Left colon (tissue), 2 donors: ENCODE data around the gene PARP4. TPM values are rescaled to one million over a fixed set of nuclear protein-coding genes. Genes with fewer than 3 reads are reported as not detected.
"Not testable (repeated sequence)": the region's sequence is repeated elsewhere in the genome, so short reads cannot be mapped to it uniquely, and the experiment has no call there.

Source experiments
- ATAC-seq: fragments of 200-7000 bp; cut with Tn5 transposase; one replicate; pipeline ENCODE4 v1.9.1; 2020; ENCODE audit warnings: mild to moderate bottlenecking, moderate library complexity
- DNase-seq, 2 donors: peaks; one replicate each; pipeline ENCODE4 v3.0.0-alpha.2; 2020
- intact Hi-C, 2 donors: fragments of 100-400 bp; cut with DNase I in 1 of 2; cut with micrococcal nuclease in 1 of 2; formaldehyde crosslinking; loops; one replicate each; pipeline versions ENCODE4 v1.11.2 to v1.14.0; 2022; cut with DNase I, micrococcal nuclease
- total RNA-seq, 2 donors: library from RNA; stranded (reverse); fragmentation: NEBNext Ultra II Directional; extraction: Animal tissue kit (Norgen Biotek cat#: 25700); gene quantifications; one replicate each; pipeline ENCODE4 v1.2.1, GENCODE V29; 2021
- donor health status: DM: no; HTN: no; CAD: no.
- donor health status: DM: yes; HTN: yes; CAD: no.

PARP4 gene
- total RNA-seq, 2 donors from 2014 or later: 129 to 137 TPM

DNA sequence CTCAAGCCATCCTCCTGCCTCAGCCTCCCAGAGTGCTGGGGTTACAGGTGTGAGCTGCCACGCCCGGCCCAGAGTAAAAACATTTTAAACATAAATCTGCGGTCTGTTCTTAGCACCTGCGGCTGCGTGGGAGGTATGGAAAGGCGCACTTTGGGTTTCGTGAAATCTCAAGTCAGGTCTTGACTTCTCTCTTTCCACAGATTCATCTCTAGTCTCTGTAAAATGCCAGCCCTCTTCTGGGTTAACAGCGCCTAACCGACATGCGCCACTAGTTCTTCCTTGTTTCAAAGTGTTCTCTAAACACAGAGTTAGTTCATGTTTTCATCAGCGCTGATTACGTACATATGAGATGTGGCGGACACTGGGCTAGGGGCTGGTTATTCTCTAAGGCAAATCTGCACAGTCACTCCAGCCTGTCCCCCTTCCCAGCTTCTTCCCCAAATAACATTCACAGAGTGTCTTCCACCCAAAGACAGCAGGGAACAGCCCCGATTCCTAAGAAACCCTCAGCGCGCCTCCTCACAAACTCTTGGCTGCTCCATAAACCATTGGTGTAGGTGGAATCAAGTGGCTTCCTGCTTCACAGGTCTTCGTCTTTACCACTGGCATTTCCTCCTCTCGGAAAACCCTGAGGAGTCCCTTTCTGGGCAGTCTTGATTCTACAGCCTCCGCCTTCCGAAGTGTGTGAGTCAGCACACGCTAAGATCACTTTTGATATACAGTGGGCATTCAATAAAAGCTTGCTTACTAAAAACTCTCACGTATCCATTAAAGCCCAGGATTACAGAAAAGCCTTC lies 1.4 kb downstream of the PARP4 start:
- ATAC-seq (peak; percentile 67), DNase-seq (peak; percentile 39 to 58)
- intact Hi-C loops: no loop called here

DNA sequence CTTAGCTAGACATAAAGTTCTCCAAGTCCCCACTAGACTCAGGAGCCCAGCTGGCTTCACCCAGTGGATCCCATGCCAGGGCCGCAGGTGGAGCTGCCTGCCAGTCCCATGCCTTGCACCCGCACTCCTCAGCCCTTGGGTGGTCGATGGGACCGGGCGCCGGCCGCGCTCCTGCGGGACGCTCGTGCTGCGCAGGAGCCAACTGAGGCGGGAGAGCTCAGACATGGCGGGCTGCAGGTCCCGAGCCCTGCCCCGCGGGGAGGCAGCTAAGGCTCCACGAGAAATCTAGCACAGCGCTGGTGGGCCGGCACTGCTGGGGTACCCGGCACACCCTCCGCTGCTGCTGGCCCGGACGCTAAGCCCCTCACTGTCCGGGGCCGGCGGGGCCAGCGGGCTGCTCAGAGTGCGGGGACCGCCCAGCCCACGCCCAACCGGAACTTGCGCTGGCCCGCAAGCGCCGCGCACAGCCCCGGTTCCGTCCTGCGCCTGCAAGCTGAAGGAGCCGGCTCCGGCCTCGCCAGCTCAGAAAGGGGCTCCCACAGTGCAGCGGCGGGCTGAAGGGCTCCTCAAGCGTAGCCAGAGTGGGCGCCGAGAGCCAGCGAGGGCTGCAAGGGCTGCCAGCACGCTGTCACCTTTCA lies 5.8 kb downstream of the PARP4 start:
- intact Hi-C loops: no loop called here
- ATAC-seq (no peak), DNase-seq (no peak)

DNA sequence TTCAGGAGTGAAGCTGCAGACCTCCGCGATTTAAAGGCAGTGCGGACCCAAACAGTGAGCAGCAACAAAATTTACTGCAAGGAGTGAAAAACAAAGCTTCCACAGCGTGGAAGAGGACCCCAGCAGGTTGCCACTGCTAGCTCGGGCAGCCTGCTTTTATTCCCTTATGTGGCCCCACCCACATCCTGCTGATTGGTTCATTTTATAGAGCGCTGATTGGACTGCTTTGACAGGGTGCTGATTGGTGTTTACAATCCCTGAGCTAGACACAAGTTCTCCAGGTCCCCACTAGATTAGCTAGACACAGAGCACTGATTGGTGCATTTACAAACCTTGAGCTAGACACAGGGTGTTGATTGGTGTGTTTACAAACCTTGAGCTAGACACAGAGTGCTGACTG lies 6.3 kb downstream of the PARP4 start:
- ATAC-seq, DNase-seq, intact Hi-C loops: not testable (repeated sequence)

DNA sequence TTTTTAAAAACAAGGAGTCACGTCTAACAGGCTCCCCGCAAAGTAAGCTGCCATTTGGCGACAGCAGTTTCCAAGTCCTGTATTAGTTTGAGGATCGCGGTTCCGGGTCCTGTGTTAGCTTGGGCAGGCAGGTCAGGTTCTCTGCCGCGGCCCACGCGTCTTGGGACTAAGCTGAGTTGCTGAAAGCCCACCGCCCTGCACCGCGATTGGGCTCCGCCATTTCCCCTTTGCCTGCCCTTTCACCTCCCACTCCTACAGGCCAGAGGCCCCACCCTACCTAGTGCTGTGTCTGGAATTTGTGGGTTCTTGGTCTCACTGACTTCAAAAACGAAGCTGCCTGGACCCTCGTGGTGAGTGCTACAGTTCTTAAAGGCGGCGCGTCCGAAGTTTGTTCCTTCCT lies 6.8 kb downstream of the PARP4 start:
- ATAC-seq: no peak
- no peak for DNase-seq
- intact Hi-C loops: no loop called here

DNA sequence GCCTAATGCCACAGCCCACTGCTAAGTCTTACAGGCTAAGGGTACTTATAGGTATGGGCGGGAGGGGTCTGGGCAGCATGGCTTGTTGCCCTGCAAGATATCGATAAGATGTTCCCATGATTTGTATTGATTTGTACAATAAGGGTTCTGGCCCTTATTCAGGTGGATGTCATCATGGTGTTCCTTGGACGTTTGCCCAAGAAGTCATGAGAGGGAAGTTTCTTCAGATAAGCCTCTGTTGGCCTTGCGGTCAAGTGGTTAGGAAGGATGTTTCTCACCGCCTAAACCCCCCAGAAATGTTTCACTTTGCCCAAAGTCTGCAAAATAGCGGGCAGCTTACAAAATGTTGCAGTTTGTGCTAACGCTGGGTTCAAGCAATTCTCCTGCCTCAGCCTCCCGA lies 7.3 kb downstream of the PARP4 start:
- ATAC-seq: no peak
- intact Hi-C loops: no loop called here
- no peak for DNase-seq

DNA sequence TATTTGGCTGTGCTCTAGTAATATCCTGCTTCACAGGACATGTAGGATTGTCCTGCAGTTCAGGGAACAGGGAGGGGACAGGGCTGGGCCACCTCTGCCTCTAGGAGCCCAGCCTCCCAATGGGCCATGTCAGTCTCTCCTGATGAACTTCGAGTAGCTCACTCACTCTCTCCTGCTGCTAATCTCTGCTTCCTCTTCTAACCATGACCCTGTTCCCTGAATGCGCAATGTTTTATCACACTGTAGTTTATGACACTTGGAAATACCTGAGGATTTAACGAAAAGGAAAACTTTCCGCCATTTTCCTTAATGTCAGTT lies 9.2 kb downstream of the PARP4 start:
- ATAC-seq: peak; percentile 86
- no peak for DNase-seq
- intact Hi-C loops: no loop called here

DNA sequence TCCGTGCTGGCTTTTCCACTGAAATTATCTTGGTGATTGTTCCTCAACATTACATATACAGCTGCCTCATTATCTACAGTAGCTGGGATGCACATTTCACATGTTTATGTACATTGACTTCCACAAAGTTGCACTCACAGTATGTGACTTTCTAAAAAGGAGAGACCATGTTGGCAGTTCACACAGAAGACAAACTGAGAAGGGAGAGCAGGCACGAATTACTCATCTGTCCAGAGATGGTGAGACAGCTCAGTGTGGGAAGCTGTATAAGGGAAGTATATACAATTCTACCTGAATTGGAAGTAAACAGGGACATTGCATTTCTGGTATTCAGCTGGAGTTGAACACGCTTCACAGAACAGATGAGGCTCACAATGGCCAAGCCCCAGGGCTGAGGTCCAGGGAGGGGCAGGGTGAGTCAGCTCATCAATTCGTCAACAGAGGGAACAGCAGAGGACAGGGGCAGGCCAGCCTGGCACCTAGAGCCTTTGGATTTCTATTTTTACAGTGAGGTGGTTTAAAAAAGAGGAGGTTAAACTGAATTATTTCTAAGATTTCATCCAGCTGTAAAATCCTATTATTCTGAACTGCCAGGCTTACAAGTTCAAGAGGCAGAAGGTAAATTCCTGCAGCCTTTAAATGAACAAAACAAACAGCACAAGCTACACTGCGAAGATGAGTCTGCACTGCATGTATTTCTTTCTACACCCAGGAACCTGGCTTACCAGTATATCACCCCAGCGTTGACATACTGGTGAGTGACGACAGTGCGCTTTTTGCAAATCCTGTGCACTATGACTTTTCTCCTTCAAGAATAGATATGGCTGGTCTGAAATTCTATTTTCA lies 9.8 kb downstream of the PARP4 start:
- ATAC-seq: peak; percentile 91
- peak; percentile 45 for DNase-seq
- intact Hi-C loops: no loop called here

DNA sequence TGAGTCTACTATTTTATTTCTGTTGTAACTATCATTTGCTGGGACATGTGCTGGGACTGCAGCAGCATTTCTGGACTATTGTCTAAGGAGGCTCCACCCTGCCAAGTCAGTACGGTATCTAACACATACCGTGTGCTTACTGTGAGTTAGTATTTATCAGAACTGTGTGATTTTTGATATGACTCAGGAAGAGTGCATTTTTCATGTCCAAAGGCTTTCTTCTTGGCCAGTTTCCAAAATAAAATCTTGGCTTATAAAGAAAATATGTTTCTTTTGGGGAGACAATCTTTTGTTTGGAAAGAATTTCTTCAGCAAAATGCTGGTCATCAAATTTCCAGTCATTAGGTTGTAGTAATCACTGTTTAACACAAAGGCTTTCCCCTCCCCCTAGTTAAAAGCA lies 11.6 kb downstream of the PARP4 start:
- DNase-seq (no peak), ATAC-seq (no peak)
- intact Hi-C loops: no loop called here

DNA sequence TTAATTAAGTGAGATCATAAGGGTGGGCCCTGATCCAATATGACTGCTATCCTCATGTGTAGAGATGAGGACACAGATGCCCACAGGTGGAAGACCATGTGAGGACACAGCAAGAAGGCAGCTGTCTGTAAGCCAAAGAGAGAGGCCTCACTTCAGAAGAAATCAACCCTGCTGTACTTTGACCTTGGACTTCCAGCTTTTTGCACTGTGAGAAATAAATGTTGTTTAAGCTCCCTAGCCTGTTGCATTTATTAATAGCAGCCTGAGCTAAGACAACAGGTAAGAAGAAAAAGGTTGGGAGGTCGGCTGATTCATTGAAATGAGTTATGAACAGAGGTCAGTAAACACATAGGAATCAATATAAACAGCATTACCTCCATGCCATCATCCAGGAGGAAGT lies 14.8 kb downstream of the PARP4 start:
- peak; percentile 33 for ATAC-seq
- intact Hi-C loops: no loop called here
- no peak for DNase-seq

DNA sequence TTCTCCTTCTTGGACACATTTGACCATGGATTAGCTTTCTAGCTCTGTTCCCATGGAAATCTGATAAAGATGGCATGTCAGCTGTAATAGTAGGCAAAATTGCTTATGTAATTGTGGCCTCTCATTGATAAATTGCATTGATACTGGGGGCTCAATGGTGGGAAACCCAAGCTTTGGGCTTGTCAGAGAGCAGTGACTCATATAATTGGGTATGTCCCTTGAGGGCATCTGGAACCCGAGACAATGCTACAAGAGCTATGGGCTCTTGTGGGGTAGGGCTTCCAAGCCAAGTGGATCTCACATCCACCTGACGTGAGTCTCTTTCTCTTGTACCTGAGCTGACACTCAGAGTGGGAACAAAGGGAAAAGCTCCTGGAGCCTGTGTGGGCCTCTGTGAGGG lies 16.3 kb downstream of the PARP4 start:
- ATAC-seq, intact Hi-C loops, DNase-seq: not testable (repeated sequence)

DNA sequence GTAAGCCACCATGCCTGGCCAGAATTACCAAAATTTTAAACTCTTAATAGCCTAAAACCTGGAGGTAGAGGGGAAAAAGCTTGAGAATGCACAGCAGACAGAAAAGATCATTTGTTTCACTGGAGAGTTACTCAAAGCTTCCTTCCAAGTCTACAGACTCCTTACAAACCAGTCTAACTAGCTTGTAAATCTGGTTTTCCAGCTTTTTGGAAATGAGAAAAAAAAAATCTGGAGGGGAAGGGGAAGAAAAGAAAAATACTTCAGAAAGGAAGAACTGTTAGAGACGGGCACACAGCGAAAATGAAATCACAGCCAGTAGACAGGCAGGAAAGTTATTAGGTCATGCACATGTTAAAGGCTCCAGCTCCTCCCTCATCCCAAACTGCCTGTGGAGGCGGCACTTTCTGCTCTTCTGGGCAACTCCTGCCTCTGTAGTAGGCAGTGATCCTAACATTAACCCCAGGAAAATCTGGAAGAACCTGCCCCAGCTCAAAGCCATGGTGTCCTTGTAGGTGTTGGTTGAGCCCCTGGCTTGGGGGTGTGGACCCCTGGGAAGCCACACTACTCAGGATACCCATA lies 17.3 kb downstream of the PARP4 start:
- DNase-seq (no peak), ATAC-seq (no peak)
- intact Hi-C loops: no loop called here

DNA sequence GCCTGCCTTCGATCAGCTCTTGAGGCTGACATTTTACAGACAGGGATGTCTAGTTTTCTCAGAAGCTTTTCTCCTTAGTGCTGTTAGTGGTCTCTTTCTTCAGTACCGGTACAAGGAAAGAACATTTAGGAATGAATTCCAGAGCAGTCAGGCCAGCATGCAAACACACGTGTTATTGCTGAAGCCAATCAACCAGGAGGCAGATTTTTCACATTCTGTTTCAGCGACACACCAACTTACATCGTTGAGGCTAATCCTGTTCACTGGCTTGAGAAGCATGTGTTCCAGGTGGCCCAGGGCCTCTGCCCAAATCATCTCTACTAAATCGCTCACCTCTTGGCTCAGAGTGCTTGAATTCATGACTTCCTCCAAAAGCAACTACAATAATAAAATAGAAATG lies 19.2 kb downstream of the PARP4 start:
- ATAC-seq (no peak), DNase-seq (no peak)
- intact Hi-C loops: no loop called here

DNA sequence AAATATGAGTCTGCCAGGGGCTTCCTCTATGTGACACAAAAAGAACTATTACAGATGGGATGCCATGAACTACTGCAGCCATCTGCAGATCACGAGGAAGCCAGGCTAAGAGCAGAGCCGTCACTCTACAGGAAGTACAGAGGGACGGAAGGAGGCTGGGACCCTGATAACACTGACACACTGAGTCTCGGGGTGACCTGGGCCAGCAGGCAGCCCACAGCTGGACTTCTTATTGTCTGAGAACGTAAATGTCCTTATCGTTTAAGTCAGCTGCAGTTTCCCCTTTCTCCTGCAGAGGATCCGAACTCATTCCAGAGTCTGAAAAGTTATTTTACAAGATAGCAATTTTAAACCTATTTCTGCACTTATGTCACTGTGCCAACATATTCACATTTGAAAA lies 20.7 kb downstream of the PARP4 start:
- ATAC-seq (no peak), DNase-seq (no peak)
- intact Hi-C loops: no loop called here

DNA sequence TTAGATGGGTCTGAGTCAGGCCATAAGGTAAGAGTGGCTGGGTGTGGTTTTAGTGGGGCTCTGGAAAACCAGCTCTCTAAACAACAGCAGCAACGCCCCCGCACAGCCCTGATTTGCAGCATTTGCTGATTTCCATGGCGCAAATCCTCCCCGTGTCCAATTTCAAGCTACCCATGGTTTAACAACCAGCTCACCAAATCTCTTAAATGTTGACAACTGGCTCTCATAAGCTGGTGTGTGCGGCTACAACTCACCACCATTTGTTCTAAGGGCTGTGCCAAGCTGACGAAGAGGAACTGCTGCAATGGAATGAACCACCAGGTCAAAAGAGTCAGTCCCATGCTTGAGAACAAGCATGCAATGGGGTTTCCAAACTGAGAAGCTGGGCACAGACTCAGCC lies 22.9 kb downstream of the PARP4 start:
- DNase-seq: no peak
- no peak for ATAC-seq
- intact Hi-C loops: no loop called here

DNA sequence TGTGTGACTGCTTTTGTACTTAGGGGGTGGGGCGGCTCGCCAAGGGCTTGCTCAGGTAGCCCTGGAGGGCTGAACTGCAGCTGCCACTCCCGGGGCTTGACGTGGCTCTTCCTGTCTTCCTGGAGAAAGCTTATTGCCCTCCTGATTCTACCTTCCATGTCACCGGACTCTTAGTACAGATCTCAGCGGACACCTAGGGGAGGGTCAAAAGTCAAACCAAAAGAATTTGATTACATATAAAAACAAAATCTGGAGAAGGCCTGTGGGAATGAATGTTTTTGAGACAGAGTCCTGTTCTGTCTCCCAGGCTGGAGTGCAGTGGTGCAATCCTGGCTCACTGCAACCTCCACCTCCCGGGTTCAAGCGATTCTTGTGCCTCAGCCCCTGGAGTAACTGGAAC lies 24.5 kb downstream of the PARP4 start:
- intact Hi-C loops, ATAC-seq, DNase-seq: not testable (repeated sequence)

DNA sequence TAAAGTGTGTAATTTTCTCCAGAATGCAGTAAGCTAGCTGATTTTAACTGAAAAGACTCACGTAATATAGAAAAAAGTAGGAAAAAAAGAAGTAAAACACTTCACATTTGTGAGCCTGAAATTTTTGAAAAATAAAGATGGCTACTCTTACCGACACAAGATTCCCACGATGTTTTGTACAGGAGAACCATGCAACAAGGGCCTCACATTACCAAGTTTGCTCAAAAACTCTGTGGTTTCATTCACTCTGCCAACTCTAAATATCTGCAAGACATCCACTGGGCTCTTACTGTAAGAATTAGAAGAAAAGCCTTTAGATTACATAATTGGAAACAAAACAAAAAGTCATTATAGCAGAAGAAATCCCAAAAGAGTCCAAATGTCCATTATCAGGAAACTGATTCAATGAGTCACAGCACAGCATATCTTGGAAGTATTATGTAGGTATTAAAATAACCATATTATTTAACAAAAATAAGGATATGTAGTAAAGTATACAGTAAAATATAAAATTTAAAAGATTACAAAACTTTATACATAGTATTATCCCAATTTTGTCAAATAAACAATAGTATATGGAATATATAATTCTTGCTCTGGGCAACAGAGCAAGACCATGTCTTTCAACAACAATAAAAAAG lies 26.4 kb downstream of the PARP4 start:
- DNase-seq, ATAC-seq, intact Hi-C loops: not testable (repeated sequence)

DNA sequence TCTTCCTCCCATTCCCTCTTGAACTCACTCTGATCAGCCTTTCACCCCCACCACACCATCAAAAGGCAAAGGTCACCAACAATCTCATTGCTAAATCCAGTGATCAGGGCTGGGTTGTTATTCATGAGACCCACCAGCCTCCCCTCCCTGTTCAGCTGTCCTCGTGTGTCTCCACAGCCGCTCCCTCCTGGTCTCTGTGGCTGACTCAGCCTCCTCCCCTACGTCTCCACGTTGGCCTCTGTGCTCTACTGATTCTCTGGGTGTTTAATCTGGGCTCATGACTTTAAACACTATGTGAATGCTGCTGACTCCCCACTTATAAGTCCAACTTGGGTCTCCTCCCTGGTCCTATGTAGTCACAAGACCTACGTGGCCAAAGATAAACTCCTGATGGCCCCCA lies 38.9 kb downstream of the PARP4 start:
- intact Hi-C loops: no loop called here
- DNase-seq (no peak), ATAC-seq (no peak)

DNA sequence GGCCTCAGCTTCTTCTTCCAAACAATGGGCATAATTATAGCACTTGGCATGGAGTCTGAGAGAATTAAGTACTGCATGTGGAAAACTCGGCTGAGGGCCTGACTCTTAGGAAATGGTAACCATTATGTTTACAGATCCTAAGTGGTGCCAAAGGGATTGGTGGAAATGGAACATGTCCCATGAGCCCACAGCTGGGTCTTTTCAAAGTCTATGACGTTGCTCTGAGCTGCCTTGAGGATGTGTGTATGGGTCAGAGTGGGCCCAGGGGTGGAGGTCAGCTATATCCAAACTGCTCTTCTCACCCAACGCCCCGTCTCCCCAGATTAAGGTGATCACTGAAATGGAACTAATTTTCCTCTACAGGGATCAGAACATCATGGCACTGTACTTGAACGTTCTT lies 40.4 kb downstream of the PARP4 start:
- ATAC-seq: peak; percentile 17
- DNase-seq, intact Hi-C loops: not testable (repeated sequence)

DNA sequence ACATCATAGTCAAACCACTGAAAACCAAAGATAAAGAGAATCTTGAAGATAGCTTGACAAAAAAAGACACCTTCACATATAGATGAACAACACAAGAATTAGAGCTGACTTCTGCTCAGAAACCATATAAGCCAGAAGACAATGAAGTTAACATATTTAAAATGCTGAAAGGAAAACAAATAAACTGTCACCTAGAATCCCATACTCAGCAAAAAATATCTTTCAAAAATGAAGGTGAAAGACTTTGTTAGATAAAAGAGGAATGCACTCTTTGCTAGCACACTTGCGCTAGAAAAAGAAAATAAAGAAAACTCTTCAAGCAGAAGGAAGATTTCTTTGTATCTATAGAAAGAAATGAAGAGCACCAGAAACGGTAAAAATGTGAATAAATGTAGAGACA lies 49.5 kb downstream of the PARP4 start:
- ATAC-seq: no peak
- no peak for DNase-seq
- intact Hi-C loops: no loop called here
